ENCODE measurements around the gene TRMT11.

The TRMT11 gene

GRCh38 chr6:126086560-126086959 lies 100.2 kb downstream of the TRMT11 start:
- Histone ChIP-seq H3K9ac (ENCODE audit: low read length) (no peak overlapping the region), H3K9me3 (replicated peaks; ENCODE audit: insufficient read depth, low read length) (no peaks in the 10 kb centered on the region), H4K20me1 (ENCODE audit: insufficient read depth, low read length) (no peaks in the 10 kb centered on the region), H3K4me3 (ENCODE audit: low read length) (no peak overlapping the region), H3K9me2 (replicated peaks; ENCODE audit: insufficient read depth, low read length) (no peaks in the 10 kb centered on the region), H3K27me3 (replicated peaks; ENCODE audit: insufficient read depth, low read length) (no peaks in the 10 kb centered on the region), H2AFZ (ENCODE audit: low read length) (no peak overlapping the region), H3K27ac (ENCODE audit: low read length) (no peak overlapping the region), H3K4me2 (ENCODE audit: low read depth, low read length) (no peak overlapping the region), H3K4me1 (ENCODE audit: low read length) (no peaks in the 10 kb centered on the region), H3K36me3 (replicated peaks; ENCODE audit: insufficient read depth, low read length) (no peaks in the 10 kb centered on the region), H3F3A (ENCODE audit: insufficient read depth, low read length) (no peaks in the 10 kb centered on the region), H3K79me2 (ENCODE audit: low read length) (no peaks in the 10 kb centered on the region)
- no peak for DNase-seq
- no peak for TF ChIP-seq EZH2phosphoT487 (IDR thresholded peaks at IDR 0.05; ENCODE audit: low read length)
- no peak for TF ChIP-seq EZH2 (optimal IDR thresholded peaks at IDR 0.05; ENCODE audit: low read depth, low read length)
